Lung (tissue), 12 donors: ENCODE data around the gene SERPINB12. TPM values are rescaled to one million over a fixed set of nuclear protein-coding genes. Genes with fewer than 3 reads are reported as not detected.

ENCODE experiments used
- ATAC-seq: fragments of 200-7000 bp; cut with Tn5 transposase; one replicate; pipeline ENCODE4 v1.9.1; 2020; ENCODE audit warnings: moderate number of reproducible peaks; ENCODE audit not compliant: insufficient read depth, low FRiP score
- DNase-seq, 3 donors: peaks; one replicate each; pipeline ENCODE4 v3.0.0-alpha.2; 2013 to 2017
- H3K27ac ChIP-seq, 2 donors: one replicate each; pipeline ENCODE4 v1.5.1; 2013; ENCODE audit warnings: mild to moderate bottlenecking in 2 of 2, moderate library complexity in 2 of 2, control low read depth in 1 of 2, inconsistent platforms in 1 of 2, low read depth in 1 of 2, low read length in 1 of 2
- H3K27me3 ChIP-seq, 3 donors: one replicate each; pipeline ENCODE4 v1.5.1; 2013; ENCODE audit warnings: low read length in 2 of 3; ENCODE audit not compliant: control insufficient read depth in 3 of 3, insufficient read depth in 3 of 3
- H3K36me3 ChIP-seq, 4 donors: one replicate each; pipeline ENCODE4 v1.5.1; 2013; ENCODE audit warnings: low read length in 4 of 4, mild to moderate bottlenecking in 1 of 4, moderate library complexity in 1 of 4; ENCODE audit not compliant: control insufficient read depth in 4 of 4, insufficient read depth in 4 of 4
- H3K4me1 ChIP-seq, 5 donors: one replicate each; pipeline ENCODE4 v1.5.1; 2013; ENCODE audit warnings: low read length in 5 of 5, mild to moderate bottlenecking in 2 of 5, moderate library complexity in 1 of 5; ENCODE audit not compliant: control insufficient read depth in 5 of 5, insufficient read depth in 5 of 5
- H3K4me3 ChIP-seq: one replicate; pipeline ENCODE4 v1.5.1; 2013; ENCODE audit warnings: mild to moderate bottlenecking, control low read depth, moderate library complexity
- H3K9ac ChIP-seq, 2 donors: one replicate each; pipeline ENCODE4 v1.5.1; 2013; ENCODE audit warnings: low read length in 2 of 2, control low read depth in 1 of 2; ENCODE audit not compliant: insufficient read depth in 1 of 2
- H3K9me3 ChIP-seq, 4 donors: one replicate each; pipeline ENCODE4 v1.5.1; 2013; ENCODE audit warnings: low read length in 3 of 4, mild to moderate bottlenecking in 1 of 4, moderate library complexity in 1 of 4; ENCODE audit not compliant: control insufficient read depth in 4 of 4, insufficient read depth in 3 of 4
- WGBS, 2 donors: extraction: QIAGEN DNeasy Blood & Tissue Kit; methylation state at CpG; one replicate each; pipeline ENCODE4 v1.1.7; 2013; 5-methylcytosine and 5-hydroxymethylcytosine counted together
- polyA plus RNA-seq, 2 donors: library from polyadenylated mRNA; stranded (reverse); fragments of 200-250 nt; gene quantifications; one replicate each; pipeline ENCODE4 v1.2.1, GENCODE V29; 2013
- total RNA-seq, 2 donors: library from RNA; depleted of rRNA in 1 of 2; stranded (reverse); fragments of >200 nt in 1 of 2; gene quantifications; one replicate each; pipeline ENCODE4 v1.2.1, GENCODE V29; 2014 to 2021
- TF ChIP-seq, protein P1 (sequence below): IDR thresholded peaks from 2 replicates; pipeline ENCODE4 v1.5.1; 2012; ENCODE audit warnings: mild to moderate bottlenecking; ENCODE audit errors: control extremely low read depth, extremely low read depth
- donor health status: control.
- donor health status: control.
- donor health status: Bipolar disorder and iron deficiency.
- donor health status: healthy.
- donor health status: DM: yes; HTN: yes; CAD: no.

Gene SERPINB12
- total and polyA plus RNA-seq, 4 donors, result not detected

DNA sequence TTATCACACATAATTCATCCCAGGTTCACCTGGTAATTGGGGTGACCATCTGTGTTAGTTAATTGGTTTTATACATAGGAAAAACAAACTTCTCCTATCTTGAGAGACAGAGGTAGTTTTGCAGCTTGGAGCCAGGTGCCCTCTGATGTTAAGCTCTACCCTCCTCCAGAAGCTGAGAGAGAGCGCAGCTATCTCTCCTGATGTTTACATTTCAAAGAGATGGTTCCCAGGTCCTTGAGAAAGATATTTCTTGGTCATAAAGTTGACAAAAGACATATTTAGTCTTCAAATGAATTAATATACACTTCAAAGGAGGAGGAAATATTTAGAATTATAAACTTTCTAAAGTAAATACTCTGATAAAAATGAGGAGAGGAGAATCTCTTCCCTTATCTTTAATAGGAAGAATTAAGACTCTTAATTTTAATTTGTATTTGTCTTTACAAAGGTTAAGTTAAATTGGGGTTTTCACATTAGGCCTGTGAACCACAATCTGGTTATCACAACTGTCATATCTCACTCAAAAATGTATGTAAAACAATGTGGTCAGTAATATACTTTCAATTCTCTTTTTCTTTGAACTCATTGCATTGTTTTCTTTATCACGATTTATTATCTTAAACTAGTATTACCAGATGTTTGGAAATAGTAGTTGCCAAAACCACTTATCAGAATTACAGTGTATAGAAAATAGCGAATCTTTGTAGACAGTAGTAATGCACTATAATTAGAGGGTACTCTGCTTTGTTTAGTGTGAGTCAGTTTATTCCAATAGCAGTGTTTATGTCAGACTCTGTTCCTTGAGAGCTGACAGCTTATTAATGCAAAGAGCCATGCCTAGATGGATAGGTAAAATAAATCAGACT lies 75.1 kb downstream of the SERPINB12 start:
- H3K27me3 ChIP-seq, result no peaks in the 10 kb centered on the region
- H3K9ac ChIP-seq, result no peak overlapping the region
- WGBS, 2 donors, result 30 to 49% methylated on average over 3 of the region's 3 CpGs
- no peak overlapping the region for H3K4me3 ChIP-seq
- H3K27ac ChIP-seq, result no peak overlapping the region
- H3K4me1 ChIP-seq, result no peaks in the 10 kb centered on the region
- TF ChIP-seq, protein P1, sequence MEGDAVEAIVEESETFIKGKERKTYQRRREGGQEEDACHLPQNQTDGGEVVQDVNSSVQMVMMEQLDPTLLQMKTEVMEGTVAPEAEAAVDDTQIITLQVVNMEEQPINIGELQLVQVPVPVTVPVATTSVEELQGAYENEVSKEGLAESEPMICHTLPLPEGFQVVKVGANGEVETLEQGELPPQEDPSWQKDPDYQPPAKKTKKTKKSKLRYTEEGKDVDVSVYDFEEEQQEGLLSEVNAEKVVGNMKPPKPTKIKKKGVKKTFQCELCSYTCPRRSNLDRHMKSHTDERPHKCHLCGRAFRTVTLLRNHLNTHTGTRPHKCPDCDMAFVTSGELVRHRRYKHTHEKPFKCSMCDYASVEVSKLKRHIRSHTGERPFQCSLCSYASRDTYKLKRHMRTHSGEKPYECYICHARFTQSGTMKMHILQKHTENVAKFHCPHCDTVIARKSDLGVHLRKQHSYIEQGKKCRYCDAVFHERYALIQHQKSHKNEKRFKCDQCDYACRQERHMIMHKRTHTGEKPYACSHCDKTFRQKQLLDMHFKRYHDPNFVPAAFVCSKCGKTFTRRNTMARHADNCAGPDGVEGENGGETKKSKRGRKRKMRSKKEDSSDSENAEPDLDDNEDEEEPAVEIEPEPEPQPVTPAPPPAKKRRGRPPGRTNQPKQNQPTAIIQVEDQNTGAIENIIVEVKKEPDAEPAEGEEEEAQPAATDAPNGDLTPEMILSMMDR, result no peak
- peaks cover 0 to 5% (median 0%) of the 10 kb centered on the region in 4 donors for H3K9me3 ChIP-seq
- peak in 1 of 3 donors; percentile 0 for DNase-seq
- H3K36me3 ChIP-seq, result no peaks in the 10 kb centered on the region
- ATAC-seq, result no peak

- Histone ChIP-seq H3K4me3 (no peak overlapping the region), H3K9ac (no peak overlapping the region), H3K27me3 (no peaks in the 10 kb centered on the region), H3K9me3 (peaks cover 0 to 5% (median 0%) of the 10 kb centered on the region in 4 donors), H3K27ac (no peak overlapping the region), H3K36me3 (no peaks in the 10 kb centered on the region), H3K4me1 (no peaks in the 10 kb centered on the region)
- no peak for DNase-seq
- TF ChIP-seq, protein P1, result no peak
- ATAC-seq, result no peak
- WGBS, 2 donors, result 89 to 91% methylated on average over 2 of the region's 2 CpGs
Measured at GRCh38 chr18:63617915-63618234, 75.7 kb downstream of the SERPINB12 start.

Other genes with a start within 250 kb of the SERPINB12 start
- gene BCL2, start 222.6 kb upstream of the SERPINB12 start, total RNA-seq, result 10 to 100 TPM in 1 of 2 donors, 1 to 10 TPM in 1; 8.6 to 30.9 TPM
- 1 to 10 TPM; 1.5 to 2.0 TPM for gene BCL2, start 222.6 kb upstream of the SERPINB12 start, polyA plus RNA-seq
- gene KDSR, start 175.2 kb upstream of the SERPINB12 start, total RNA-seq, result 10 to 100 TPM; 52.3 to 62.1 TPM
- 10 to 100 TPM; 22.3 to 32.7 TPM for gene KDSR, start 175.2 kb upstream of the SERPINB12 start, polyA plus RNA-seq
- gene VPS4B, start 119.9 kb upstream of the SERPINB12 start, total RNA-seq, result 10 to 100 TPM; 55.5 to 56.1 TPM
- gene VPS4B, start 119.9 kb upstream of the SERPINB12 start, polyA plus RNA-seq, result 10 to 100 TPM; 11.7 to 26.2 TPM
- under 1 TPM; 0.37 to 0.92 TPM for gene SERPINB5, start 65.4 kb upstream of the SERPINB12 start, total RNA-seq
- under 1 TPM; 0.45 to 0.77 TPM for gene SERPINB5, start 65.4 kb upstream of the SERPINB12 start, polyA plus RNA-seq
- under 1 TPM in 1 of 2 donors, not detected in 1; 0.20 TPM for gene SERPINB13, start 45.0 kb downstream of the SERPINB12 start, total RNA-seq
- 1 to 10 TPM in 1 of 2 donors, under 1 TPM in 1; 0.20 to 1.4 TPM for gene SERPINB13, start 45.0 kb downstream of the SERPINB12 start, polyA plus RNA-seq
- under 1 TPM in 1 of 2 donors, not detected in 1; 0.34 TPM for gene SERPINB4, start 101.9 kb downstream of the SERPINB12 start, total RNA-seq
- gene SERPINB4, start 101.9 kb downstream of the SERPINB12 start, polyA plus RNA-seq, result 10 to 100 TPM in 1 of 2 donors, 1 to 10 TPM in 1; 1.0 to 17.4 TPM
- gene SERPINB3, start 119.5 kb downstream of the SERPINB12 start, total RNA-seq, result under 1 TPM in 1 of 2 donors, not detected in 1; 0.43 TPM
- gene SERPINB3, start 119.5 kb downstream of the SERPINB12 start, polyA plus RNA-seq, result 10 to 100 TPM; 15.3 to 29.0 TPM
- not detected for gene SERPINB11, start 160.6 kb downstream of the SERPINB12 start, total RNA-seq
- under 1 TPM; 0.45 to 0.52 TPM for gene SERPINB11, start 160.6 kb downstream of the SERPINB12 start, polyA plus RNA-seq
- under 1 TPM; 0.12 to 0.17 TPM for gene SERPINB7, start 233.0 kb downstream of the SERPINB12 start, total RNA-seq
- 1 to 10 TPM in 1 of 2 donors, under 1 TPM in 1; 0.22 to 1.6 TPM for gene SERPINB7, start 233.0 kb downstream of the SERPINB12 start, polyA plus RNA-seq